GM18517 (cell line): Measurements from ENCODE around the gene ING1.

Experiments used
- ATAC-seq: cut with Tn5 transposase; IDR thresholded peaks from one replicate; pipeline ENCODE4 v1.9.1; 2021; ENCODE audit warnings: mild to moderate bottlenecking, moderate library complexity; ENCODE audit not compliant: unreplicated experiment

Gene ING1

DNA sequence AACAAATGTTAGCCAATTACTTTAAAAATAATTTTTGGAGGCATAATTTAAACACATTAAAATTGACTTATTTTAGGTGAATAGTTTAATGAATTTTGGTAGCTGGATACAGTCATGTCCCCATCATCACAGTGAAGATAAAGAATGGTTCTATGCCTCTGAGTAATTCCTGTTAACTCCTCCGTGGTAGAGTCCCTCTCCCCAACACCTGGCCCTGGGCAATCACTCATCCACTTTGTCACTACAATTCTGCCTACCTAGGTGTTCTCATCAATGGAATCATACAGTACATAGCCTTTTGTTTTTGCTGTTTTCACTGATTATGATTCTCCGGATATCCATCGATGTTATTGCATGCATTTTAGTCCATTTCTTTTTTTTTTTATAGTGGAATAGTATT lies 55.6 kb downstream of the ING1 start:
- no peak for ATAC-seq

DNA sequence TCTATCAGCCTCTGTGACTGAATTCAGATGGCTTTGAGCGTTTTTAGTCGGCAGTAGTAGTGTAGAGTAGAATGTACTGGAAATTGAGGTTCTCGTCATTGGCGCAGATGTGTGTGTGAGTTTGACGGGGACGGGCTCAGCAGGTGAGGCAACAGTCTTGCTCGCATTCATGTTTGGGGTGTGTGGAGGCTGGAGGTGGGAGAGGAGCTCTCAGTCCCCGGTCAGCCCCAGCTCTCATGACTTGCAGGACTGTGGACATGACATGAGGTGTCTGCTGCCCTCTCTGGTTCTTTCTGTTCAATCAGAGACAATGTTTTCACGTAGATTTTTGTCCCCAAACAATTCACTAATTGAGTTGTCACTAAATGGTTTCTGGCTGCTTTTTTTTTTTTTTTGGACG lies 57.2 kb downstream of the ING1 start:
- ATAC-seq, result no peak

DNA sequence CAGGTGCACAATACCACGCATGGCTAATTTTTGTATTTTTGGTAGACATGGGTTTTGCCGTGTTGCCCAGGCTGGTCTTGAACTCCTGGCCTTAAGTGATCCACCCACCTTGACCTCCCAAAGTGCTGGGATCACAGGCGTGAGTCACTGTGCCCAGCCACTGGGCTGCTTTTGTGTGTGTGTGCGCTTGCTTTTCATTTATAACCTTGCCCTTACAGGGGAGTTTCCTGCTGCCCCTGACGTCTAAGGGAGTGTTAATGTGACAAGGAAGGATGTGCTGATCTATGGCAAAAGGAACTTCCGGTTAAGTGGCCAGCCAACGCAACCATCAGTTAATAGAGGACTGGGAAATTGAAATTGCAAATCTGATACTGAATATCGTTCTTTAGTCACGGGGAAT lies 57.7 kb downstream of the ING1 start:
- ATAC-seq, result no peak

DNA sequence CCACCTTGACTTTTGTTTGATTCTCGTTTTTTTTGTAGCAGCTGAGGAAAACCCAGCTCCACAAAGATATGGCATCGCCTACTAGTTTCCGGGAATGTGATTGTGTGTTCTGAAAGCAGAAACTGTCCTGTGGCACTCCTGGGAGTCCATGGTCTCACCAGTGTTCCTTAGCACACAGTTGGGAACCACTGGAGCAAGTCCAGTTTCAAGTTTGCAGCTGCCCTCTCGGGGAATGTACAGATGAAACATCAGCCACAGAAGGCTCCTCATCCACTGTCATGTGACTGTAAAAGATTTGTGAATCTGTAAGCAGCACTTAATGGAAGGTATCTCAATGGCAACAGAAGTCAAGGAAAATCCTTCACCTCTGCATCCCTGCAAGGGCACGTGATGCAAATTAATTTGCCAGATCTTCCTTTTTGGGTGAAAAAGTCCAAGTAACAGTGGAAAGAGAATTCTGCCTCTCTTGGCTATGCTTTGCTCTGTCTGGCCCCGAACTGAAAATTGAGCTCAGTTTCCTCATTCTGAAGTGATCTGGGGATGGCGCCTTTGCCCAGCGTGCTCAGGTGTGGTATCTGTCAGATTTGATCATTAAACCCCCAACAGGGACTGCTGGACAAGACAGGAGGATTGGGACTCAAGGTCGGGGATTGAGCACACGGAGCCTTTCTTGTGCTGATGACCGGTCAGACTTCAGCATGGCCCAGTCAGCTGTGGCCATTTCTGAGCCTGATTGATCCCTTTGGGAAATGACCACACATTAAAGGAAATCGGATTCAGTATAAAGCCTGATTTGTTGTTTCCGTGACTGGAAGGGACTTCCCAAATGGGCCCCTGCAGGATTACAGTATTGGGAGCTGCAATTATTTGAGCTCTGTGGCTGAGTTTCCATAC lies 58.8 kb downstream of the ING1 start:
- no peak for ATAC-seq
